ENCODE results near the gene FEZ2. TPM values are rescaled to one million over a fixed set of nuclear protein-coding genes. Genes with fewer than 3 reads are reported as not detected.

The FEZ2 gene
- total and polyA plus RNA-seq, 2 of the 13 experiments (the other 11 are each of a cell fraction or from before 2014, with no cell fraction given), result 42.5 to 59.1 TPM

DNA sequence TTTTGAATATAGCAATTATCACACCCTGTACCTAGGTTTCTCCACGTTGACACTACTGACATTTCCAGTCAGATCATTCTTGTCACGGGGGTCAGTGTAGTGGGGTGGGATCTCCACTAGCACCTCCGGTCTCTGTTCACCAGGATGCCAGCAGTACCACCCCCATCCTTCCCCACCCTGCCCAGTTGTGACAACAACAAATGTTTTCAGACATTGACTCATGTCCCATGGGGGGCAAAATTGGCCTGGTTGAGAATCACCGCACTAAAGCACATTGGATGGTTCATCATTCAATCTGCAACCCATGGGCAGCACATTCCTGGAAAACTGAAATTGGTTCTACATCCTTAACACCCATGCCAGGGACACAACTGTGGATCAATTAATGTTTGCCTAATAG lies 32.3 kb downstream of the FEZ2 start:
- Histone ChIP-seq H3K27ac (ENCODE audit: extremely low read length, insufficient read depth, low read length) (no peak overlapping the region), H3K79me2 (ENCODE audit: insufficient read depth, low read length) (no peaks in the 10 kb centered on the region)

DNA sequence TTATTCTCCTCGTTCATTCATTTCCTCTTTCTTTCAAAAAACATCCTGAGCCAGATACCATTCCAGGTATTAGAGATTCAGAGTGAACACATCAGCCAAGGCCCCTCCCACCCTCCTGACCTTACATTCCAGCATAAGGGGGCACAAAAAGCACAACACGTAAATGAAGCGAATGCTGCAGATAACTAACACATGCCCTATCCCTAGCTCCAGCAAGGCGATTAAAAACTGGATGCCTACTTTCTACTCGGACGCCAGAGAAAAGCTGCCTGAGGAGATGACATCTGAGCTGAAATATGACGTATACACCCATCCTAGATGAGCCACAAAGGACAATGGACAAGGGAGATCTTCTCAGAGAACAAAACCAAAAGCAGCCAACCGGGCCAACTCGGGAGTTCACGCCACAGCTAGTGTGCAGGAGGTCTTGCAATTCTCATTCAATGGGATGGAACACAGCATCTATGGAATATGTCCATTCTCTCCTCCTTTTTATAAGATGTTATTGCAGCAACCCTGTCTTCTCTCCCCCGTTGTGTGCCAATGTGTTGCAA lies 33.5 kb downstream of the FEZ2 start:
- Histone ChIP-seq H2AFZ (ENCODE audit: low read length) (no peak overlapping the region), H3K4me1 (ENCODE audit: insufficient read depth, low read length) (peaks cover 23% of the 10 kb centered on the region), H3K27ac (ENCODE audit: extremely low read length, insufficient read depth, low read length) (no peak overlapping the region), H3K9me3 (ENCODE audit: low read length) (no peaks in the 10 kb centered on the region), H4K20me1 (ENCODE audit: insufficient read depth, low read length) (no peaks in the 10 kb centered on the region), H3K79me2 (ENCODE audit: insufficient read depth, low read length) (no peaks in the 10 kb centered on the region), H3K4me2 (ENCODE audit: low read depth, low read length) (no peak overlapping the region), H3K9ac (ENCODE audit: insufficient read depth, low read depth, low read length) (no peak overlapping the region), H3K36me3 (replicated peaks in 1 of 2; ENCODE audit: control insufficient read depth in 1 of 2, insufficient read depth in 2 of 2, low read length in 2 of 2) (peaks cover 4 to 41% of the 10 kb centered on the region in 2 experiments; a peak in 4 of 5 replicates), H3K27me3 (ENCODE audit: control insufficient read depth in 1 of 2, insufficient read depth in 2 of 2, low read length in 2 of 2) (no peaks in the 10 kb centered on the region), H3K4me3 (replicated peaks in 1 of 3; ENCODE audit: insufficient read depth in 1 of 3, low read depth in 2 of 3, low read length in 3 of 3) (no peak overlapping the region)
- in situ Hi-C loops (cut with HindIII; ENCODE audit: extremely low pct_ligation_motif_present, low pct_unique_long_range_greater_than_20kb), result no loop called here
- FAIRE-seq (no peak), ATAC-seq (no peak), DNase-seq (ENCODE audit: low spot score) (no peak)
- TF ChIP-seq SALL2 (CRISPR knock-in tag; IDR thresholded peaks at IDR 0.05) (no peak), CEBPB (IDR thresholded peaks at IDR 0.05; ENCODE audit: borderline replicate concordance, low read depth, low read length) (peak; percentile 28; the same call in 1 of the 2 replicates)
- intact Hi-C loops (cut with micrococcal nuclease; ENCODE audit: unreplicated experiment), result no loop called here
- ChIA-PET POLR2A (no interaction called here), CTCF (ENCODE audit: low intra/inter-chr PET ratio, low total read pairs) (no interaction called here)
- BruUV-seq (replicated peaks), result no TSS peak
- 94% methylated on average over 11 of the region's 11 CpGs for WGBS (ENCODE audit: low lambda C conversion rate)

More for the DNA sequence above, 32.3 kb downstream of the FEZ2 start:
- CTCF ChIA-PET (ENCODE audit: low intra/inter-chr PET ratio, low total read pairs), result no interaction called here
- TF ChIP-seq ZNF841 (CRISPR knock-in tag; IDR thresholded peaks at IDR 0.05; ENCODE audit: borderline replicate concordance), result no peak
- TF ChIP-seq ZNF660 (CRISPR knock-in tag; IDR thresholded peaks at IDR 0.05; ENCODE audit: borderline replicate concordance, low read depth), result no peak
- ATAC-seq (no peak), FAIRE-seq (no peak), DNase-seq (ENCODE audit: low spot score) (no peak)
- intact Hi-C loops (cut with micrococcal nuclease; ENCODE audit: unreplicated experiment), result no loop called here
- no peaks in the 10 kb centered on the region for H3K9me3 ChIP-seq (ENCODE audit: low read length)
- H4K20me1 ChIP-seq (ENCODE audit: insufficient read depth, low read length), result no peaks in the 10 kb centered on the region
- H3K4me1 ChIP-seq (ENCODE audit: insufficient read depth, low read length), result peaks cover 23% of the 10 kb centered on the region
- H3K4me2 ChIP-seq (ENCODE audit: low read depth, low read length), result no peak overlapping the region
- WGBS (ENCODE audit: low lambda C conversion rate), result 98% methylated on average over 4 of the region's 4 CpGs
- H3K27me3 ChIP-seq (ENCODE audit: control insufficient read depth in 1 of 2, insufficient read depth in 2 of 2, low read length in 2 of 2), result no peaks in the 10 kb centered on the region
- H3K9ac ChIP-seq (ENCODE audit: insufficient read depth, low read depth, low read length), result no peak overlapping the region
- in situ Hi-C loops (cut with HindIII; ENCODE audit: extremely low pct_ligation_motif_present, low pct_unique_long_range_greater_than_20kb), result no loop called here
- peaks cover 3 to 31% of the 10 kb centered on the region in 2 experiments; a peak in 4 of 5 replicates for H3K36me3 ChIP-seq (replicated peaks in 1 of 2; ENCODE audit: control insufficient read depth in 1 of 2, insufficient read depth in 2 of 2, low read length in 2 of 2)
- no peak overlapping the region for H2AFZ ChIP-seq (ENCODE audit: low read length)
- POLR2A ChIA-PET, result no interaction called here
- no peak overlapping the region for H3K4me3 ChIP-seq (replicated peaks in 1 of 3; ENCODE audit: insufficient read depth in 1 of 3, low read depth in 2 of 3, low read length in 3 of 3)
- no TSS peak for BruUV-seq (replicated peaks)
